Neural progenitor cell (in vitro differentiated cells): Measurements from ENCODE around the gene LDAH.

Source experiments
- CTCF ChIP-seq: fragments of 200-600 bp; sonication (generic); IDR thresholded peaks from 2 replicates; pipeline ENCODE4 v1.5.1; 2017; ENCODE audit warnings: antibody characterized with exemption, mild to moderate bottlenecking
- EZH2 ChIP-seq: fragments of 200-600 bp; sonication (generic); IDR thresholded peaks from 2 replicates; pipeline ENCODE4 v1.6.1; 2017; ENCODE audit warnings: antibody characterized with exemption, mild to moderate bottlenecking, moderate library complexity

- TF ChIP-seq CTCF (no peak), EZH2 (no peak)
These were observed 187.8 kb downstream of the LDAH start for GRCh38 chr2:20635113-20635510.
